Measurements from ENCODE around the gene KISS1. TPM values are rescaled to one million over a fixed set of nuclear protein-coding genes. Genes with fewer than 3 reads are reported as not detected.

KISS1 gene
- polyA plus RNA-seq, 1 donor from 2014 or later, result not detected

GRCh38 chr1:204166219-204166618, 30.1 kb downstream of the KISS1 start, which contains the start of gene REN:
REN (minus strand) TSS chr1:204166337; CDS start chr1:204166293, 44 bp downstream.
- no peak within 1 kb of the TSS for H3K4me2 ChIP-seq (ENCODE audit: low read length)
- no peaks in the 10 kb centered on the region for H3F3A ChIP-seq (ENCODE audit: insufficient read depth, low read length, poor library complexity, severe bottlenecking)
- peaks cover 10% of the 10 kb centered on the region for H3K27me3 ChIP-seq (ENCODE audit: insufficient read depth, low read depth, low read length)
- no peaks in the 10 kb centered on the region for H3K36me3 ChIP-seq (ENCODE audit: insufficient read depth, low read length)
- no peaks in the 10 kb centered on the region for H3K79me2 ChIP-seq (replicated peaks; ENCODE audit: insufficient read depth, low read length)
- H2AFZ ChIP-seq (ENCODE audit: low read depth, low read length), result no peak within 1 kb of the TSS
- no peaks in the 10 kb centered on the region for H4K20me1 ChIP-seq (ENCODE audit: insufficient read depth)
- no peaks in the 10 kb centered on the region for H3K9me3 ChIP-seq (ENCODE audit: low read length)
- no peak within 1 kb of the TSS for H3K4me3 ChIP-seq (ENCODE audit: low read length)
- H3K27ac ChIP-seq (ENCODE audit: low read length), result no peak within 1 kb of the TSS
- no peaks in the 10 kb centered on the region for H3K9me2 ChIP-seq (ENCODE audit: insufficient read depth, low read length)
- TF ChIP-seq REST (IDR thresholded peaks at IDR 0.05; ENCODE audit: borderline replicate concordance), result no peak
- no peak for TF ChIP-seq CTCF (IDR thresholded peaks at IDR 0.05; ENCODE audit: poor library complexity, severe bottlenecking)
- TF ChIP-seq EZH2 (IDR thresholded peaks at IDR 0.05; ENCODE audit: borderline replicate concordance, insufficient read depth, low read length, poor library complexity, severe bottlenecking), result no peak
- no peak for TF ChIP-seq RAD21 (conservative IDR thresholded peaks at IDR 0.05)
- H3K9ac ChIP-seq (ENCODE audit: low read length), result no peak within 1 kb of the TSS

GRCh38 chr1:204162494-204163074, 33.7 kb downstream of the KISS1 start:
- Histone ChIP-seq H3K36me3 (ENCODE audit: insufficient read depth, low read length) (no peaks in the 10 kb centered on the region), H3K27me3 (ENCODE audit: insufficient read depth, low read depth, low read length) (peaks cover 10% of the 10 kb centered on the region), H3K9me2 (ENCODE audit: insufficient read depth, low read length) (no peaks in the 10 kb centered on the region), H4K20me1 (ENCODE audit: insufficient read depth) (no peaks in the 10 kb centered on the region), H3K9ac (ENCODE audit: low read length) (no peak overlapping the region), H3K4me3 (ENCODE audit: low read length) (no peak overlapping the region), H3K9me3 (ENCODE audit: low read length) (no peaks in the 10 kb centered on the region), H3K79me2 (replicated peaks; ENCODE audit: insufficient read depth, low read length) (no peaks in the 10 kb centered on the region), H2AFZ (ENCODE audit: low read depth, low read length) (no peak overlapping the region), H3K27ac (ENCODE audit: low read length) (no peak overlapping the region), H3K4me2 (ENCODE audit: low read length) (no peak overlapping the region), H3F3A (ENCODE audit: insufficient read depth, low read length, poor library complexity, severe bottlenecking) (no peaks in the 10 kb centered on the region)
- TF ChIP-seq CTCF (IDR thresholded peaks at IDR 0.05; ENCODE audit: poor library complexity, severe bottlenecking) (peak; percentile 99), RAD21 (conservative IDR thresholded peaks at IDR 0.05) (peak; percentile 100), EP300 (conservative IDR thresholded peaks at IDR 0.05; ENCODE audit: poor library complexity, severe bottlenecking) (no peak), SMC3 (conservative IDR thresholded peaks at IDR 0.05; ENCODE audit: poor library complexity) (peak; percentile 99), MXI1 (conservative IDR thresholded peaks at IDR 0.05; ENCODE audit: poor library complexity, severe bottlenecking) (no peak), EZH2 (IDR thresholded peaks at IDR 0.05; ENCODE audit: borderline replicate concordance, insufficient read depth, low read length, poor library complexity, severe bottlenecking) (no peak), REST (IDR thresholded peaks at IDR 0.05; ENCODE audit: borderline replicate concordance) (no peak)

Data from neural cell (in vitro differentiated cells).